Stimulated activated CD4-positive, alpha-beta T cell treated with anti-CD3 and anti-CD28 coated beads, Interleukin-1b, Interleukin-23, amount 100 ng/mL, for 1 hour (primary cell): ENCODE results near the gene PTPRG.

Experiments
- DNase-seq, 2 donors: peaks; one replicate each; pipeline ENCODE4 v3.0.0-alpha.2; 2020; ENCODE audit warnings: low read depth in 2 of 2

Gene PTPRG

GRCh38 chr3:61562721-61563312 lies 1.4 kb downstream of the PTPRG start:
- no peak for DNase-seq

- no peak for DNase-seq
These were observed 2.2 kb downstream of the PTPRG start for GRCh38 chr3:61563313-61564271.

GRCh38 chr3:61564395-61565059 lies 3.2 kb downstream of the PTPRG start:
- DNase-seq = no peak

GRCh38 chr3:61565569-61565968 lies 4.2 kb downstream of the PTPRG start:
- no peak for DNase-seq

- no peak for DNase-seq
These were observed 6.8 kb downstream of the PTPRG start for GRCh38 chr3:61568127-61568526.

- DNase-seq = no peak
These were observed 8.6 kb downstream of the PTPRG start for GRCh38 chr3:61569856-61570580.

- no peak for DNase-seq
These were observed 9.4 kb downstream of the PTPRG start for GRCh38 chr3:61570813-61571212.

GRCh38 chr3:61571516-61572336 lies 10.4 kb downstream of the PTPRG start:
- DNase-seq = no peak

GRCh38 chr3:61572879-61573278 lies 11.5 kb downstream of the PTPRG start:
- DNase-seq = no peak

- DNase-seq = no peak
These were observed 12.1 kb downstream of the PTPRG start for GRCh38 chr3:61573441-61573840.

GRCh38 chr3:61574854-61575253 lies 13.5 kb downstream of the PTPRG start:
- DNase-seq = no peak

- DNase-seq = no peak
These were observed 14.5 kb downstream of the PTPRG start for GRCh38 chr3:61575893-61576292.

- no peak for DNase-seq
These were observed 16.4 kb downstream of the PTPRG start for GRCh38 chr3:61577760-61578159.

- DNase-seq = no peak
These were observed 17.4 kb downstream of the PTPRG start for GRCh38 chr3:61578667-61579367.

GRCh38 chr3:61579685-61580084 lies 18.3 kb downstream of the PTPRG start:
- no peak for DNase-seq

GRCh38 chr3:61580982-61581643 lies 19.7 kb downstream of the PTPRG start:
- DNase-seq = no peak

GRCh38 chr3:61582287-61582686 lies 20.9 kb downstream of the PTPRG start:
- no peak for DNase-seq

- DNase-seq = no peak
These were observed 21.5 kb downstream of the PTPRG start for GRCh38 chr3:61582846-61583245.

- no peak for DNase-seq
These were observed 22.8 kb downstream of the PTPRG start for GRCh38 chr3:61583890-61584875.
